HepG2 (cell line): ENCODE results near the gene SUPT4H1. TPM values are rescaled to one million over a fixed set of nuclear protein-coding genes. Genes with fewer than 3 reads are reported as not detected.

Experiments used
- CENPX ChIP-seq: sonication (generic); formaldehyde crosslinking; IDR thresholded peaks from 2 replicates; pipeline ENCODE4 v1.9.0; 2021; ENCODE audit warnings: mild to moderate bottlenecking, missing genetic modification reagents, moderate library complexity
- DNMT3B ChIP-seq: conservative IDR thresholded peaks from 2 replicates; pipeline ENCODE4 v1.6.1; 2016; ENCODE audit warnings: missing biosample characterization, control low read depth
- ETV6 ChIP-seq: sonication (generic); formaldehyde crosslinking; conservative IDR thresholded peaks from 2 replicates; pipeline ENCODE4 v1.4.0; 2020; ENCODE audit warnings: missing genetic modification reagents
- FOXJ3 ChIP-seq: sonication (generic); formaldehyde crosslinking; IDR thresholded peaks from 2 replicates; pipeline ENCODE4 v1.4.0; 2020; ENCODE audit warnings: missing genetic modification reagents, mild to moderate bottlenecking, borderline replicate concordance
- MED13 ChIP-seq: sonication (generic); formaldehyde crosslinking; IDR thresholded peaks from 2 replicates; pipeline ENCODE4 v1.5.0; 2020; ENCODE audit warnings: missing genetic modification reagents
- NCOA1 ChIP-seq: sonication (generic); formaldehyde crosslinking; IDR thresholded peaks from 2 replicates; pipeline ENCODE4 v1.9.0; 2021; ENCODE audit warnings: missing genetic modification reagents
- NPAS2 ChIP-seq: sonication (generic); formaldehyde crosslinking; IDR thresholded peaks from 2 replicates; pipeline ENCODE4 v1.8.0; 2022; ENCODE audit warnings: mild to moderate bottlenecking, missing genetic modification reagents, borderline replicate concordance
- NRL ChIP-seq: sonication (generic); formaldehyde crosslinking; IDR thresholded peaks from 2 replicates; pipeline ENCODE4 v1.5.0; 2020; ENCODE audit warnings: missing genetic modification reagents, mild to moderate bottlenecking, moderate library complexity, borderline replicate concordance
- PATZ1 ChIP-seq: sonication (generic); formaldehyde crosslinking; IDR thresholded peaks from 2 replicates; pipeline ENCODE4 v1.4.0; 2020; ENCODE audit warnings: missing genetic modification reagents
- SALL1 ChIP-seq: sonication (generic); formaldehyde crosslinking; IDR thresholded peaks from 2 replicates; pipeline ENCODE4 v1.8.0; 2022; ENCODE audit warnings: mild to moderate bottlenecking, missing genetic modification reagents
- SMAD3 ChIP-seq: sonication (generic); formaldehyde crosslinking; IDR thresholded peaks from 2 replicates; pipeline ENCODE4 v1.4.0; 2020; ENCODE audit warnings: missing genetic modification reagents
- SNAI1 ChIP-seq: sonication (generic); formaldehyde crosslinking; IDR thresholded peaks from 2 replicates; pipeline ENCODE4 v1.5.0; 2020; ENCODE audit warnings: mild to moderate bottlenecking, missing genetic modification reagents, borderline replicate concordance
- USF2 ChIP-seq, 2 experiments: sonication (generic) in 1 of 2; formaldehyde crosslinking in 1 of 2; IDR thresholded peaks; 2 replicates each; pipeline versions ENCODE4 v1.5.1 to v1.6.1; 2011 to 2020; ENCODE audit warnings: borderline replicate concordance in 1 of 2, low read depth in 1 of 2, low read length in 1 of 2, mild to moderate bottlenecking in 1 of 2, missing genetic modification reagents in 1 of 2, moderate library complexity in 1 of 2
- ZNF124 ChIP-seq: sonication (generic); formaldehyde crosslinking; IDR thresholded peaks from 2 replicates; pipeline ENCODE4 v1.4.0; 2020; ENCODE audit warnings: missing genetic modification reagents
- ZNF34 ChIP-seq: sonication (generic); formaldehyde crosslinking; IDR thresholded peaks from 2 replicates; pipeline ENCODE4 v1.4.0; 2020; ENCODE audit warnings: mild to moderate bottlenecking, missing genetic modification reagents, borderline replicate concordance
- ZNF503 ChIP-seq: sonication (generic); formaldehyde crosslinking; IDR thresholded peaks from 2 replicates; pipeline ENCODE4 v1.4.0; 2020; ENCODE audit warnings: missing genetic modification reagents
- ZNF558 ChIP-seq: sonication (generic); formaldehyde crosslinking; IDR thresholded peaks from 2 replicates; pipeline ENCODE4 v1.9.0; 2022; ENCODE audit warnings: mild to moderate bottlenecking, missing genetic modification reagents, borderline replicate concordance
- ZNF598 ChIP-seq: sonication (generic); formaldehyde crosslinking; IDR thresholded peaks from 2 replicates; pipeline ENCODE4 v1.5.1; 2020; ENCODE audit warnings: mild to moderate bottlenecking, missing genetic modification reagents, borderline replicate concordance
- ZNF629 ChIP-seq: sonication (generic); formaldehyde crosslinking; conservative IDR thresholded peaks from 2 replicates; pipeline ENCODE4 v1.5.0; 2020; ENCODE audit warnings: missing genetic modification reagents
- polyA plus RNA-seq, 8 experiments: library from polyadenylated mRNA; depleted of rRNA in 3 of 8; stranded (reverse) in 7 of 8; unstranded in 1 of 8; fragments of >200 nt; fragmentation: Illumina TruSeq in 4 of 8; extraction: Trizol in 4 of 8; gene quantifications; 2 replicates each; pipeline versions ENCODE4 v1.2.1 to v1.2.3, GENCODE V29; 2011 to 2016; ENCODE audit warnings: low read depth in 4 of 8, missing spikeins in 1 of 8, mixed read lengths in 1 of 8; ENCODE audit not compliant: insufficient read depth in 1 of 8
- total RNA-seq, 5 experiments: library from RNA; depleted of rRNA; stranded (reverse); fragments of >200 nt; fragmentation: Illumina TruSeq; extraction: Trizol; gene quantifications; 2 replicates each; pipeline ENCODE4 v1.2.3, GENCODE V29; 2016; ENCODE audit warnings: low read depth in 1 of 5
- TF ChIP-seq, protein P1 (sequence below): sonication (generic); formaldehyde crosslinking; IDR thresholded peaks from 2 replicates; pipeline ENCODE4 v1.8.0; 2022; ENCODE audit warnings: mild to moderate bottlenecking, missing genetic modification reagents; ENCODE audit not compliant: insufficient replicate concordance

The SUPT4H1 gene
- total and polyA plus RNA-seq, 2 of the 13 experiments (the other 11 are each of a cell fraction or from before 2014, with no cell fraction given): 155 to 244 TPM

GRCh38 chr17:58381124-58382035 lies 29.4 kb upstream of the SUPT4H1 start (continued):
- TF ChIP-seq ZNF629 (CRISPR knock-in tag) (0 out of 2 replicates have a peak, but pooled peaks have one; percentile 30), DNMT3B (CRISPR knock-in tag) (peak; percentile 84; the same call in 1 of the 2 replicates), ZNF34 (peak; percentile 82; the same call in 1 of the 2 replicates), PATZ1 (CRISPR knock-in tag) (peak; percentile 86), SALL1 (CRISPR knock-in tag) (peak; percentile 98), CENPX (CRISPR knock-in tag) (no peak), ZNF558 (CRISPR knock-in tag) (peak; percentile 89; the same call in 1 of the 2 replicates), NCOA1 (CRISPR knock-in tag) (no peak), SMAD3 (CRISPR knock-in tag) (peak; percentile 73; the same call in 1 of the 2 replicates), ETV6 (CRISPR knock-in tag) (no peak; the same call in 1 of the 2 replicates), ZNF124 (CRISPR knock-in tag) (peak; percentile 62; the same call in 1 of the 2 replicates), NPAS2 (no peak), NRL (CRISPR knock-in tag) (no peak; the same call in 1 of the 2 replicates), SNAI1 (CRISPR knock-in tag) (0 out of 2 replicates have a peak, but pooled peaks have one; percentile 2), FOXJ3 (CRISPR knock-in tag) (peak; percentile 94; the same call in 1 of the 2 replicates), MED13 (CRISPR knock-in tag) (peak; percentile 92), ZNF598 (no peak), USF2 (IDR thresholded peaks at IDR 0.05; ENCODE audit: low read depth, low read length) (no peak), USF2 (CRISPR knock-in tag; IDR thresholded peaks at IDR 0.05; ENCODE audit: borderline replicate concordance) (peak; percentile 46; the same call in 1 of the 2 replicates), ZNF503 (CRISPR knock-in tag) (peak; percentile 87)
- TF ChIP-seq, protein P1, sequence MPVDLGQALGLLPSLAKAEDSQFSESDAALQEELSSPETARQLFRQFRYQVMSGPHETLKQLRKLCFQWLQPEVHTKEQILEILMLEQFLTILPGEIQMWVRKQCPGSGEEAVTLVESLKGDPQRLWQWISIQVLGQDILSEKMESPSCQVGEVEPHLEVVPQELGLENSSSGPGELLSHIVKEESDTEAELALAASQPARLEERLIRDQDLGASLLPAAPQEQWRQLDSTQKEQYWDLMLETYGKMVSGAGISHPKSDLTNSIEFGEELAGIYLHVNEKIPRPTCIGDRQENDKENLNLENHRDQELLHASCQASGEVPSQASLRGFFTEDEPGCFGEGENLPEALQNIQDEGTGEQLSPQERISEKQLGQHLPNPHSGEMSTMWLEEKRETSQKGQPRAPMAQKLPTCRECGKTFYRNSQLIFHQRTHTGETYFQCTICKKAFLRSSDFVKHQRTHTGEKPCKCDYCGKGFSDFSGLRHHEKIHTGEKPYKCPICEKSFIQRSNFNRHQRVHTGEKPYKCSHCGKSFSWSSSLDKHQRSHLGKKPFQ (CRISPR knock-in tag): peak; percentile 70
